HUES64 (cell line): Measurements from ENCODE around the gene ATF7.
"Not testable (repeated sequence)": the region's sequence is repeated elsewhere in the genome, so short reads cannot be mapped to it uniquely, and the experiment has no call there.

Experiments
- H3K27ac ChIP-seq: 2 replicates; pipeline ENCODE4 v1.7.0; 2013; ENCODE audit warnings: low read depth, low read length, inconsistent platforms
- H3K27me3 ChIP-seq: 2 replicates; pipeline ENCODE4 v1.6.1; 2013; ENCODE audit warnings: mild to moderate bottlenecking, low read length; ENCODE audit not compliant: insufficient read depth
- H3K36me3 ChIP-seq: 2 replicates; pipeline ENCODE4 v1.6.1; 2013; ENCODE audit warnings: mild to moderate bottlenecking, low read length; ENCODE audit not compliant: insufficient read depth
- H3K4me1 ChIP-seq: 2 replicates; pipeline ENCODE4 v1.6.1; 2013; ENCODE audit warnings: mild to moderate bottlenecking, low read length, moderate library complexity; ENCODE audit not compliant: insufficient read depth
- H3K4me3 ChIP-seq: 2 replicates; pipeline ENCODE4 v1.5.1; 2013; ENCODE audit warnings: mild to moderate bottlenecking, low read length, moderate library complexity
- H3K9ac ChIP-seq: 2 replicates; pipeline ENCODE4 v1.6.1; 2013; ENCODE audit warnings: mild to moderate bottlenecking, low read depth, low read length
- H3K9me3 ChIP-seq: 2 replicates; pipeline ENCODE4 v1.6.1; 2013; ENCODE audit warnings: low read depth, low read length; ENCODE audit not compliant: insufficient read depth
- WGBS: fragments of 150-250, 120-280 bp; methylation state at CpG from one replicate; pipeline ENCODE4 v1.1.7; 2013; ENCODE audit warnings: missing lambda C conversion rate; 5-methylcytosine and 5-hydroxymethylcytosine counted together

Gene ATF7

DNA sequence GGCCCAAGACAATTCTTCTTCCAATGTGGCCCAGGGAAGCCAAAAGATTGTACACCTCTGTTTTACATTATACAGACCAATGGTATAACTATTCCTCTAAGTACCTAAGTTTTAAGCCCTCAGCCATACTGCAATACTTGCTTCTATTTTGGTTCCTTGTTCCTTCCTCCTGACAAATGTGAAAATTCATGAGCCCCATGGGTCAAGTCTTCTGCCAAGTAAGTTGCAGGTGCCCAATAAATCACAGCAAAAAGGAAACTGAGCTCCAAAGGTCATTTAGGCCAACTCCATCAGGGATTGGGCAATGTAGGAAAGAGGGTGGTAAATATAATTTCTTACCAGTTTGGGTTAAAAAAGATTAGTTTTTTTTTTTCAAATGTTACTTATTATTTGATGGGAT is 61.2 kb downstream of the ATF7 start:
- Histone ChIP-seq H3K9me3 (no peaks in the 10 kb centered on the region), H3K4me1 (peaks cover 28% of the 10 kb centered on the region), H3K27ac (no peak overlapping the region), H3K36me3 (no peaks in the 10 kb centered on the region), H3K4me3 (no peak overlapping the region), H3K9ac (no peak overlapping the region), H3K27me3 (no peaks in the 10 kb centered on the region)

DNA sequence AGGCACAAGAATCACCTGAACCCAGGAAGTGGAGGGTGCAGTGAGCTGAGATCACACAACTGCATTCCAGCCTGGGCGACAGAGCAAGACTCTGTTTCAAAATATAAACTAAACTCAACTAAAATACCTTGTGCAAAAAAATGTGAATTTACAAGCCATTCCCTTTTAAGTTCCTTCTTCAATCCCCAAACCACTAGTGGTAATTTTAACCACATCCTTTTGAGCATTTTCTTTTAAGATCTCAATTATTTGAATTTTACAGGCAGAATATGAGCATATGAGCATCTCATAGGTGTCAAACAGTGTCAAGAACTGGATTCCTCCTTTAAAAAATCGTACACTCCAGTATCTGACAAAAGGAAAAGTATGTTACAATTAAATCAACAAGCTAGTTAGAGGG is 61.9 kb downstream of the ATF7 start:
- no peak overlapping the region for H3K4me3 ChIP-seq
- no peak overlapping the region for H3K27ac ChIP-seq
- no peaks in the 10 kb centered on the region for H3K36me3 ChIP-seq
- no peaks in the 10 kb centered on the region for H3K9me3 ChIP-seq
- no peaks in the 10 kb centered on the region for H3K27me3 ChIP-seq
- H3K4me1 ChIP-seq, result peaks cover 25% of the 10 kb centered on the region
- whole genome bisulfite sequencing, result 93% methylated on average over 1 of the region's 2 CpGs
- no peak overlapping the region for H3K9ac ChIP-seq

DNA sequence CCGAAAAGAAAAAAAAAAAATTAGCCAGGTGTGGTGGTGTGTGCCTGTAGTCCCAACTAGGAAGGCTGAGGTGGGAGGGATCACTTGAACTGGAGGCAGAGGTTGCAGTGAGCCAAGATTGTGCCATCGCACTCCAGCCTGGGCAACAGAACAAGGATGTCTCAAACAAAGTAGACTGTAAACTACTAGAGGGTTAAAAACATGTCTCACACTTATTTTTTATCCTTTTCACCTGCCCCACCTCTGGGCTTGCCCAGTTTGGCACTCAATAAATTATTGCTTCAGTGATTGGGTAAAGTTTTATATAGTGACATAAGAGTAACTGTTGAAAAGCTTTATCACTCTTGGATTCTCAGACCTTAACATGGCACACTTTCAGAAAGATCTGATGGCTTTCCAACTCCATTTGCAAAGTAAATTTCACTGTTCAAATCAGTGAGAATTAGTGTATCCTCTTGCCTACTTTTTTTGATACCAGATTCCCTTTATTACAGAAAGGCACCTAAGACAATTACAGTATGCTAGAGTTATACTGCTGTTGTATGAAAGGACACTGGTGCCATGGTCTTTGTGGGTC is 62.6 kb downstream of the ATF7 start:
- Histone ChIP-seq H3K9ac (no peak overlapping the region), H3K27me3 (no peaks in the 10 kb centered on the region), H3K4me3 (no peak overlapping the region), H3K9me3 (no peaks in the 10 kb centered on the region), H3K36me3 (no peaks in the 10 kb centered on the region), H3K4me1 (peaks cover 17% of the 10 kb centered on the region), H3K27ac (no peak overlapping the region)
- 97% methylated on average over 2 of the region's 2 CpGs for WGBS

DNA sequence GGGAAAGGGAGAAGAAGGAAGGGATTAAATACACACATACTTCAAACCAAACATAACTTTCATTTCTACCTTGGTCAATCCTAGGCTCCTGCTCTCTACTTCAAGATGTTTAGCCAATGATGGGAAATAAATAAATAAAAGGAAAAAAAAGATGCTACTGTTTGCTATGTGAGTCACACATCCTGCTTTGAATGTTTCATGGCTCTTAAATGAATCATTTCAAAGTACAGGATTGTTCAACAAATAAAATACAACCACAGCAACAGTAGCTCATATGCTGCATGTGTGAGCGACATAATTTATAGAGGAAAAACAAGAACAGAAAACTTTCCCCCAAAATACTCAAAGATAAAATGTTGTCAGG is 64.6 kb downstream of the ATF7 start:
- no peaks in the 10 kb centered on the region for H3K36me3 ChIP-seq
- H3K9ac ChIP-seq, result no peak overlapping the region
- WGBS, result no CpG with 5 or more reads among the region's 1 CpG
- no peaks in the 10 kb centered on the region for H3K9me3 ChIP-seq
- H3K4me3 ChIP-seq, result no peak overlapping the region
- H3K27me3 ChIP-seq, result no peaks in the 10 kb centered on the region
- H3K27ac ChIP-seq, result no peak overlapping the region
- H3K4me1 ChIP-seq, result peaks cover 4% of the 10 kb centered on the region; the same call in 1 of the 2 replicates

DNA sequence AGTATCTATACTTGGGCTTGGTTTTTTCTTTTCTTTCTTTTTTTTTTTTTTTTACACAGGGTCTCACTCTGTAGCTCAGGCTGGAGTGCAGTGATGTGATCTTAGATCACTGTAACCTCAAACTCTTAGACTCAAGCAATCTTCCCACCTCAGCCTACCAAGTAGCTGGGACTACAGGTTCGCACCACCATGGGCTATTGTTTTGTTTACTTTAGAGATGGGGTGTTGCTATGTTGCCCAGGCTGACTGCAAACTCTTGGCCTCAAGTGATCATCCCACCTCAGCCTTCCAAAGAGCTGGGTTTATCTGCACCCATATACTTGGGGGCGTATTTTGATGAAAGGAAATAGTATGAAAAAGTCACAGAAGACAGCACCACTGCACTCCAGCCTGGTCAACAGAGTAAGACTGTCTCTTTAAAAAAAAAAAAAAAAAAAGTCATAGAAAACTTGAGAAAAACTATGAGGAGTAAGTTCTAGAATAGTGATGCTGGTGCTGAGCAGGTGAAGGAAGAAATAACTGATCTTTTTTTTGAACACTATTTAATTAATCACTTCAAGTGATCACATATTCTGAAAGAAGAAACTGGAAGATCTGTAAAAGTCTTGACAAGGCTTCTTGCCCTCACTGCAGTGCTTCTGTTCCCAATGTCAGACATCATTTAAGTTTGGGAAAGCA is 65.1 kb downstream of the ATF7 start:
- 100% methylated on average over 1 of the region's 2 CpGs for whole genome bisulfite sequencing
- H3K9ac ChIP-seq, result no peak overlapping the region
- no peak overlapping the region for H3K27ac ChIP-seq

DNA sequence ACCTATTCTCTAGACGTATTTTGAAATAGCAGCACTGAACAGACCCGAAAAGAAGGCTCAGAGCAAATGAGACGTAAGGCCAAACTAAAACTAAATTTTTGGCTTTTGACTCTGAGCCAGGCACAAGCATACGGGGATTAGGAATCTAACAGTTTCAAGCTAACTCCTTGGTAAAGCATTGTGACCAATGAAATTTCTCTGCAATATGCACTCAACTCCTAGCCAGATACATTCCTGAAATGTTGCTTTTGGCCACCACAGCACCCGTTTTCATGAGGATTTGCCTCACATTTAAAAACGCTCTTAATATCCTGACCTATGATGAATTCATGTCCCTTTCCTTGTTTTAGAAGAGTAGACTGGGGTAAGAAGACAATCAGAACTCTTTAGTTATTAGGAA is 65.8 kb downstream of the ATF7 start:
- H3K36me3 ChIP-seq, result no peaks in the 10 kb centered on the region
- no peak overlapping the region for H3K27ac ChIP-seq
- no peak overlapping the region for H3K9ac ChIP-seq
- H3K27me3 ChIP-seq, result no peaks in the 10 kb centered on the region
- no peak overlapping the region for H3K4me3 ChIP-seq
- H3K4me1 ChIP-seq, result no peaks in the 10 kb centered on the region
- H3K9me3 ChIP-seq, result no peaks in the 10 kb centered on the region
- 92% methylated on average over 6 of the region's 6 CpGs for WGBS

More for the DNA sequence above, 65.1 kb downstream of the ATF7 start:
- Histone ChIP-seq H3K4me3 (no peak overlapping the region), H3K36me3 (no peaks in the 10 kb centered on the region), H3K9me3 (no peaks in the 10 kb centered on the region), H3K27me3 (no peaks in the 10 kb centered on the region), H3K4me1 (no peaks in the 10 kb centered on the region; the same call in 1 of the 2 replicates)

DNA sequence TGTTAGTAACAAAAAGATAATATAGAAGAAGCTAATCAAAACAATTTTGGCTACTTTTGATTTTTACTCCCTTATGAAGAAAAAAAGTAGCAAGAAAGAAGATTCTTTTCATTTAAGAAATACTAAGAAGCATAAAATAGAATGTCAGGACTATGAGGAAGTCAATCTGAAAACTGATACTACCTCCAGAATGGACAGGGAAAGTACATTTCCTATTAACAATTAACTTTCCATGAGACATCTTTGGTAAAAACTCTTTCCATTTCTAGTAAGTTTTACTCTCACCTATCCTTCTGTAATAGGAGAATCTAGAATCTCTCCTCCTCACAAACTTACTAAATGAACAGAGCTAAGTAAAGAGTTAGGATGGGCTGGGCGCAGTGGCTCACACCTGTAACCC is 67.6 kb downstream of the ATF7 start:
- no peak overlapping the region for H3K9ac ChIP-seq
- H3K27me3 ChIP-seq, result no peaks in the 10 kb centered on the region
- no peaks in the 10 kb centered on the region for H3K9me3 ChIP-seq
- H3K27ac ChIP-seq, result no peak overlapping the region
- H3K4me1 ChIP-seq, result no peaks in the 10 kb centered on the region
- no peaks in the 10 kb centered on the region for H3K36me3 ChIP-seq
- H3K4me3 ChIP-seq, result no peak overlapping the region
- WGBS, result 94% methylated on average over 1 of the region's 1 CpG

DNA sequence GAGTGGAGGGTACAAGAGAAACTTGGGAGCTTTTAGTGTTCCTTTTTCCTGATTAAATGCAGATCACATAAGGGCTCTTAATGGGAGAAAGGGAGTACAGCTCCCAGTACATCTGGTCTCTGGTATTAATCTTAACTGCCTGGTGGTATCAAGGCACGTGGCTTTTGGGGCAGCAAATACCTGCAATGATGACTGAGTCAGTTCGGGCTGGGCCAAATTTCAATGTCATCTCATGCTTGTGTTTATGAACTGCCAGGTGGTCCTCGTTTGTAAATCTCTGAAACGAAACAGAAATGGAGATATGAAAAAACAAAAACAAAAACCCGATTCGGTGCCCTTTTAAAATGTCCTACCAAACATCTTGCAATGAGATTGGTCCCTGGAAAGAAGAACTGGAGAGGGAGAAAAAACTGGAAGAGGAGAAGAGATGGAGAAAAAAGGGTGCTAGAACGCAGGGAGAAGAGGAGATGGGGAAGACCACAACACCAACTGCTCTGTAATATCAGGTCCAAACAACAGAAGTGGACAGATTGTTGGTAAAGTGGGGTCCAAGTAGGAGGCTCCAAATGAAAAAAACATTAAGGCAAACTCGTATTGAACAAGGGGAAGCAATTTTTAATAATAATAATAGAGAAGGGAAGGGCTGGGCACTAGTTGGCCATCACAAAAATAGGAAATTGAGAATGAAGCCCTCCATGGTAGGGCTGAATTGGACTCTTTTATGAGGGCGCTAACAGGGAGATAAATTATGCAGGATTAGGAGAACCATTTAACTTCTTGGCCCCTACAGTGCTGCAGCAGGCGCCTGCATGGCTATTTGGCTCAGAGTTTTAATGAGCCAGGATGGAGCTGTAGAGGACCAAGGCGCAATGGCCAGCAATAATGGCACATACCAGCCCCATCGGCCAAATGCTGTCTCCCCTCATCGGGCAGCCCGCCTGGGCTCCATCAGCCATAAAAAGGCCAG is 73.5 kb downstream of the ATF7 start:
- no peak overlapping the region for H3K4me3 ChIP-seq
- no peaks in the 10 kb centered on the region for H3K9me3 ChIP-seq
- WGBS, result 91% methylated on average over 13 of the region's 14 CpGs
- H3K9ac ChIP-seq, result no peak overlapping the region
- no peaks in the 10 kb centered on the region for H3K4me1 ChIP-seq
- no peaks in the 10 kb centered on the region for H3K27me3 ChIP-seq
- H3K36me3 ChIP-seq, result peaks cover 17% of the 10 kb centered on the region
- no peak overlapping the region for H3K27ac ChIP-seq

DNA sequence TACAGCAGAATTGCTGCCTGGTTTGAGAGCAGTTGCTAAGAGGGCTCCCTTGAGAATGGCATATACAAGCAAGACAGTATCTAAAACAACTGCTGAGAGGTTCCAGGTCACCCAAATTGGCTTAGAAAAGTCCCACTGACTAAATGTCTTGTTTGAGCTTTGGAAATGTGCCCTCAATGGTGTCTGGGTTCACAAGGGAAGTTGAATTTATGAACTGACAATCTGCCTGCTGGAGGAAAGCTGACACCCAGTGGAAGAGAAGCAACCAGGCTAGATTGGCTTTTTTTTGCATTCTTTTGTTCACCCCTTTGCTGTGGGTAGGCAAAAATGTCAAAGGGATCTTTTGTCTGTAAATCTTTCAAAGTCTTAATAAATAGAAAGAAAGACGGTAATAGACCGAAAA is 74.3 kb downstream of the ATF7 start:
- Histone ChIP-seq H3K9ac (no peak overlapping the region), H3K27ac (no peak overlapping the region), H3K4me1 (no peaks in the 10 kb centered on the region), H3K4me3 (no peak overlapping the region), H3K27me3 (no peaks in the 10 kb centered on the region), H3K36me3 (peaks cover 19% of the 10 kb centered on the region), H3K9me3 (no peaks in the 10 kb centered on the region)
- no CpG with 5 or more reads among the region's 2 CpGs for WGBS

DNA sequence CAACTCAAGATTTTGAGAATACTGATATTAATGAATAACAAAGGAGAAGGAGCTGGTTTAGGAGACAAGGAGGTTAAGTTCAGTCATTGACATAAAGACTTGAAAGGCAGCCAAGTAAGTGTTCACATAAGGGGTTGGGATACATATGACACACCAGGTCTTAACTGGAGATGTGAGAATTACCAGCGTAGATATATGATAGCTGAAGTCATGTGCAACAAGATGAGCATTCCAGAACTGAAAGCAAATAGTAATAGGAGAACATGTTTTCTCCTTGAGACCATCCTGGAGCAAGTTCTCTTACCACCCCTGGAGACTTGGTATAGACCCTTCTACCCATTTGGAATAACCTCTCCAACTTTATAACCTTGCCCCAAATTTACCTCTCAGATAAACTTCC is 75.6 kb downstream of the ATF7 start:
- Histone ChIP-seq H3K27me3 (no peaks in the 10 kb centered on the region), H3K36me3 (peaks cover 19% of the 10 kb centered on the region), H3K4me1 (no peaks in the 10 kb centered on the region), H3K4me3 (no peak overlapping the region), H3K9me3 (no peaks in the 10 kb centered on the region), H3K9ac (no peak overlapping the region), H3K27ac (no peak overlapping the region)
- WGBS, result 100% methylated on average over 1 of the region's 1 CpG

DNA sequence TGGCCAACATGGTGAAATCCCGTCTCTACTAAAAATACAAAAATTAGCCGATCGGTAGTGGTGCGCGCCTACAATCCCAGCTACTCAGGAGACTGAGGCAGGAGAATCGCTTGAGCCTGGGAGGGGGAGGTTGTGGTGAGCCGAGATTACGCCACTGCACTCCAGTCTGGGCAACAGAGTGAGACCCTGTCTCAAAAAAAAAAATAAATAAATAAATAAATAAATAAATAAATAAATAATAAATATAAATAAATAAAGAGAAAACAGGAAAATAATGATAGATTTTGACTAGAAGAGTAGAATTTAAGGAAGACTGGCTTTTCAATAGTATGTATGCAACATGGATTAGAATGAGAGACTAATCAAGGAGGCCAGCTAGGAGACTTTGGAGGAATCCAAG is 76.1 kb downstream of the ATF7 start:
- H3K36me3 ChIP-seq, result peaks cover 19% of the 10 kb centered on the region
- H3K27ac ChIP-seq, H3K9ac ChIP-seq, H3K4me1 ChIP-seq, H3K4me3 ChIP-seq, H3K9me3 ChIP-seq, H3K27me3 ChIP-seq: not testable (repeated sequence)
- 97% methylated on average over 6 of the region's 8 CpGs for WGBS
